Measurements from ENCODE around the gene VPS50.
"Not testable (repeated sequence)": the region's sequence is repeated elsewhere in the genome, so short reads cannot be mapped to it uniquely, and the experiment has no call there.

VPS50 gene

GRCh38 chr7:93350338-93350737 is 118.2 kb downstream of the VPS50 start:
- no peak for DNase-seq

GRCh38 chr7:93352881-93353280 is 120.7 kb downstream of the VPS50 start:
- DNase-seq: no peak

- no peak for DNase-seq
These were observed 122.6 kb downstream of the VPS50 start for GRCh38 chr7:93354815-93355214.

- no peak for DNase-seq
These were observed 127.5 kb downstream of the VPS50 start for GRCh38 chr7:93359520-93360198.

GRCh38 chr7:93361853-93362252 is 129.7 kb downstream of the VPS50 start:
- no peak for DNase-seq

GRCh38 chr7:93364806-93365205 is 132.6 kb downstream of the VPS50 start:
- DNase-seq: no peak

- no peak for DNase-seq
These were observed 133.2 kb downstream of the VPS50 start for GRCh38 chr7:93365341-93365740.

- DNase-seq: no peak
These were observed 134.7 kb downstream of the VPS50 start for GRCh38 chr7:93366816-93367215.

GRCh38 chr7:93367254-93367653 is 135.1 kb downstream of the VPS50 start:
- DNase-seq: no peak

- DNase-seq: not testable (repeated sequence)
These were observed 138.8 kb downstream of the VPS50 start for GRCh38 chr7:93370937-93371336.

GRCh38 chr7:93373537-93373936 is 141.4 kb downstream of the VPS50 start:
- no peak for DNase-seq

GRCh38 chr7:93374345-93374940 is 142.3 kb downstream of the VPS50 start:
- no peak for DNase-seq

- DNase-seq: no peak
These were observed 143.4 kb downstream of the VPS50 start for GRCh38 chr7:93375603-93376002.

- no peak for DNase-seq
These were observed 146.1 kb downstream of the VPS50 start for GRCh38 chr7:93378131-93378760.

GRCh38 chr7:93382362-93382761 is 150.2 kb downstream of the VPS50 start:
- no peak for DNase-seq

GRCh38 chr7:93390660-93391059 is 158.5 kb downstream of the VPS50 start:
- DNase-seq: no peak

- DNase-seq: no peak
These were observed 160.8 kb downstream of the VPS50 start for GRCh38 chr7:93392984-93393383.

GRCh38 chr7:93399642-93400041 is 167.5 kb downstream of the VPS50 start:
- DNase-seq: no peak

GRCh38 chr7:93402944-93403343 is 170.8 kb downstream of the VPS50 start:
- no peak for DNase-seq

GRCh38 chr7:93407239-93407638 is 175.1 kb downstream of the VPS50 start:
- no peak for DNase-seq

GRCh38 chr7:93409324-93409723 is 177.2 kb downstream of the VPS50 start:
- DNase-seq: no peak
